HG03095 (cell line): Measurements from ENCODE around the gene PSMA6.

Experiments used
- ATAC-seq: cut with Tn5 transposase; IDR thresholded peaks from one replicate; pipeline ENCODE4 v1.9.1; 2021; ENCODE audit warnings: moderate library complexity; ENCODE audit not compliant: unreplicated experiment

PSMA6 gene

DNA sequence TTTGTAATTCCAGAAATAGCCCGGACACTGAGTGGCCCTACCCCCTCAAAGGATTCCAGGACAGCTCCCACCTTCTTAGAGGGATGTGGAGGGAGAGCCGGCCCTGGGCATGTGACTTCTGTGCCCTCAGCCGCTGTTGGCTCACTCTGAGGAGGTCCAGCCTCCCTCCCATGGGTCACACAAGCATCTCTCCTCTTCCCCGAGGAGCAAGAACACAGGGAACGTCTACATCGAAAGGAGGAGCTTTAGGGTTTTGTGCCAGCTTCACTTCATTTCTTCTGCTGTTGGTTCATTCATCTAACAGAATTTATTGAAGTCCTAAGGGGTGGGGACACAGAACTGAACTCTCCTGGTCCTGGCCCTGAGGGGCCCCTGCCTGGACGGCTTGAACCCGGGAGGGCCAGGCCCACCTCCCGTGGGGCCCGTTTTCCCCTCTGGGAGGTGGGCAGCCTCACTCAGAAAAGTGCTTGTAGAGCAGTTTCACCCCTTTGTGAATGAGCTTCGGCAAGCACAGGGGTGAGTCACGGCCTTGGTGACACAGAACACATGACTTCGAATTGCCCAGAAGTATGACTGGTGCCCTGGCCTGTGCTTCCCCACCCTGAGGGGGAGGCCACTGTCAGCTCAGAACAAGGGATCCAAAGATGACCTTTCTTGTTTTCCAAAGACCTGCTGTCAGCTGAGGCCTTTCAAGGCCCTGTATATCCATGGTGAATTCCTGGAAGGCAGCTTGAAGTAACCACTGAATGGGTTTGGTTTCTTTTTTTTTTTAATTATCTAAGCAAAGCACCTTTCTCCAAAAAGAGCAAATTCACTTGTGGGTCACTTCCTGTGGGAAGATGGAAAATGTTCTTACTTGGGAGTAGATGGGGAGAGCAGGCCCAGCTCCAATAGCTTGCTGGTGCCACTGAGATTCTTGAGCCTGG, 73.2 kb downstream of the PSMA6 start:
- ATAC-seq = no peak

DNA sequence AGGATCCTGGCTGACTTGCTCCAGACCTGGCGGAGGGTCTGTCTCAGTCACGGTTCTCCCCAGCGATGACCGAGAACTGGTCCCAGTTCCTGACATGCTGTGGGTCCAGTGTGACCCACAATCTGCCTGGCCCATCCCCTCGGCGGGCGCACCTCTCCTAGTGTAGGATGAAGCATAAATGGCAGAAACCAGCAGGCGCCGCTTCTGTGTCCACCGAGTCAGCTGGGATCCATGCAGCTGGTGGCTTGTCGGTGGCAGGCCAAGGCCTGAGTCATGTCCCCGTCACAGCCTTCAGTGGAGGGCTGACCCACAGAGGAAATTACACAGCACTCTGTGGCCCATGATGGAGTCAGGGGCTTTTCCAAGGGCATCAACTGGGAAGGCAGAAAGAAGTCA, 73.9 kb downstream of the PSMA6 start:
- no peak for ATAC-seq

- ATAC-seq = no peak
Measured at GRCh38 chr14:35366521-35366976, 74.4 kb downstream of the PSMA6 start.

DNA sequence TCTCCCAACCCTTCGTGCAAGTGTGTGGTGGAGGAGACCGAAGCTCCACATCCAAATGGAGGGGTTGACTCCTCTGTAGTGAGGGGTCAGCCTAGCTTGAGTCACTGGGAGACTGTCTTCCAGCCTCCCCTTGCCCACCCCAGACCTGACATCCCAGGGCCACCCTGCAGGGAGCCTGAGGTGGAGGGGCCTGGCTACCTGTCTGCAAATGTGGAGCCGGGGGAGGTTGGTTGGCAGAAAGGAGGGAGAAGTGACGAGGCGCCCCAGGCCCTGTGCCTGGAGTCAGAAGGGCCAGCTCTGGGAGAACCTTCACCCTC, 74.8 kb downstream of the PSMA6 start:
- ATAC-seq = no peak
